ENCODE results near the gene RFX3.

The RFX3 gene

GRCh38 chr9:3431890-3432289, 93.9 kb downstream of the RFX3 start:
- no peak for DNase-seq

GRCh38 chr9:3419893-3420292, 105.9 kb downstream of the RFX3 start:
- DNase-seq, result peak; percentile 37

DNA sequence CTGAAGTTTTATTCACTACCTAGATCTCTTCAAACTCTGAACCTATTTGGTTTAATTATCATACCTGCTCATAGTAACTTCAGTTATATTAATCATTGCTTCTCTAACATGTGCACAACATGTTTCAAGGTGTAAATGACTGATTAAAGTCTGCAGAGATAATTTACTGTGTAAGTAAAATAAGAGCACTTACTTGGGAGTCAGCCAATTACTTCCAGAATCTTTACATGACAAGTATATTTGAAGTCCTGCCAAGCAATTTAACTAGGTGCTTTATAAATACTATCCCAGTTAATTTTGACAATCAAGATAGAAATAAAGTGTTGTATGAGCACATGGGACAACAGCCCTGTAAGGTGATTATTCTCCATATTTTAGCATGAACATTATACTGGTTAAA, 109.9 kb downstream of the RFX3 start:
- DNase-seq, result no peak

DNA sequence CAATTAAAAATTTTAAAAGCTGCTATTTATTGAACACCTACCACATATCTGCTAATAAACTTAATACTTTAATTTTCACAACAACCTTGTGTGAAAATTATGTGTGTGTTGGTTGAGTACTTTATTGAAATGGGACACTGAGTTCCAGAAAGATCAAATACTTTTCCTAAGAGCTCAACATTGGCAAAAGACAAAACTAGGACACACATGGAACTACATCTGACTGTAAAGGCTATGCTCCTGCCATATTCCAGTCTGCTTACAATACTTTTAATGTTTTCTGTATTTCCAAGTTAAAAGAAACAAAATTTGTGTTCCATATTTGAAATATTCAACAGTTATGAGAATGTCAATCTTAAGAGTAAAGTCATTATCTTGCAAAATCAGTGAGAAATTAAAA, 111.8 kb downstream of the RFX3 start:
- DNase-seq, result no peak

- DNase-seq, result no peak
These were observed 115.3 kb downstream of the RFX3 start for GRCh38 chr9:3410461-3410860.

GRCh38 chr9:3409453-3409852, 116.3 kb downstream of the RFX3 start:
- no peak for DNase-seq

DNA sequence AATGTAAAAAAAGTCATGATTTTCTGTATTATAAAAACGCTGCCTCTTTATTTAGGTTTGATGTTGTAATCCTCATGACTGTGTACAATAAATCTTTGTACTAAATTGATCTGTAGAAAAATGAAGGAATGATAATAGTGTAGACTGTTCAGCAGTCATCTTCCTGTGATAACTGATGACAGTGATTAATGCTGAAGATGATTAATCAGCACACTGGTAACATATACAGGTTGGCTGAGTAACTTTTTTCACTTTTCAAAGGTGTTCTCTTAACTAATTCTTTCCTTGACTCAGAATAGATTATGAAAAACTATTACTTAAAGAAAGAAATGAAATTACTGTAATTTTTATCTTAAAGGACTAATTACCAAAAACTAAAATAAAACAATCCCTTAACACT, 122.5 kb downstream of the RFX3 start:
- no peak for DNase-seq

DNA sequence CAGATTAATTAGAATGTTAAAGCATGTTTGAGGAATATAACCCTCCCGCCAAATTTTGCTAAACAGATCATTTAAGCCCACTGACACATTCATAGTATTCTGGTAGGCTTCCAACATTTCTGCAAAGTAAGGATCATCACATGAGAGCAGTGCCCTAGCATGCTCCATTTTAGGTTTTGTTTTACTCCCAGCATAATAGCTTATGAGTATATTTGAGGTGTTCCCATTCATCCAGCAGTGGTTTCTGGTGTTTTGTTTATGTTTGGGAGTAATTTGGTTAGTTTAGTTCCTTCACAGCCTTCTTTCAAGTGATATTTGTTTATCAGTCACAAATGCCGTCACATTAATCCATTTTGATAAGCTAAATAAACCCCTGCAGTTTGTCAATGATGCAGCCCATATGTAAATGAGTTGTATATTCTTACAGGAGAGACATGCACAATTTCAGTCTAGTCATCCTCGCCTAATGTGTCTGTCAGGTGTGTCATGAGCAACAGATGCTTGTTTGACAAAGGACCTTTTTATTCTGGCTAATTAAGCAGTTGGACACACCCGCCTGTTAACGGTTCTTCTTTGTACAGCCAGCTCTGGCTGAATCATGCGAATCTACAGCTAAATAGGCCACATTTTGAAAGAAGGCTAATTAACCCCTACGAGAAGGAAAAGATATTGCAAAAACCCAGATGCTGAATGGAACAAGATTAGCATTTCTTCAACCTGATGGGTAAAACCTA, 124.4 kb downstream of the RFX3 start:
- peak; percentile 65 for DNase-seq

DNA sequence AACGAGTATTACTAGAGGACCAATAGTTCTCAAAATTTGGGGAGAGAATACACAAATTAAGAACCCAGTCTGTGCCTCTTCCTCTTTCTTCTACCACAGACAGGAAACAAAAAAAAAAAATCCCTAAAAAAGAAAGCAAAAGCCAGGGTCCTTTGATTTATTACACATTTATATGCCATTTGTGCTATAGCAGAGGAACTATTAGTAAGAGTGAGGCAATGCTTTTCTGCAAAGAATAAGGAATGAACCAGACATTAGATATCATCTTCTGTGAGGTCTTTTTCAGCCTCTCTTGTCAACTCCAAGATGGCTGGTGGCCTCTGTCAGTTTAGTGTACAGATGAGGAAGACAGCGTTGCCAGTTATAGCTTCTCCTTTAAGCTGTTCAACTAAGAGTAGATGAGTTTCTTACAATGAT, 127.6 kb downstream of the RFX3 start:
- DNase-seq, result no peak

DNA sequence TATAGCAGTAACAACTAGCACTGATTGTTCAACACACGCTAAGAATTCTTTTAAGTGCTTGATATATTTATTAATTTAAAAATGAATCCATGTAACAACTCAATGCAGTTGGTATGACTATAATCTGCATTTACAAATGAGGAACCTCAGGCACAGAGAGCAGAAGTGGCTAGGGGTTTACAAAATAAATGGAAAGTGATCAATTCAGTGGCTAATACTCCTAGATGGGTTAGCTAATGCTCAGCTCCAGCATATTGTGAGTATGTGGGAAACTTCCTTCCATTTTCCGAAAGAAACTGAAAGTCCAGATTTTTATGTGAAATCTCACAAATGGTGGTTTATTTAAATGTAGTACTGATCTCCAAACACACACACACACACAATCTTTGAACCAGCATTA, 128.0 kb downstream of the RFX3 start:
- DNase-seq, result no peak

- DNase-seq, result no peak
These were observed 134.4 kb downstream of the RFX3 start for GRCh38 chr9:3391414-3391813.

DNA sequence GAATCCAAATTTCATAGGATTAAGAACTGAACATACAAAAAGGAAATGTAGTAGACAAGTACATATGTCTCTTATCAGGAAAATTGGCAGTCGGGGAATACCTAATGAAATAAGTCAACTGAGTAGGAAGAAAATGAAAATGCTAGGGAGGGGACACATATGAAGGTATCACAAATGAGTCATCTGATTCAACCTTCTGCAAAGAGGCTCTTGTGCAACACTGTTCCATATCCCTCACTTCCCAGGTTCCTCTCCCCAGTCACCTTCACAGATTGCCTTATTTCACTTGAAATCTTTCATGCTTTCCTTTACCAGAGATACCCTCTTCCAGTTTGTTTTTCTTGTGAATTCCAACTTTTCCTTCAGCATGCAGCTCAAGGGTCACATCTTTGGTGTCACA, 139.0 kb downstream of the RFX3 start:
- DNase-seq, result no peak

- no peak for DNase-seq
These were observed 139.9 kb downstream of the RFX3 start for GRCh38 chr9:3385871-3386270.

GRCh38 chr9:3371842-3372241, 154.0 kb downstream of the RFX3 start:
- DNase-seq, result no peak

- no peak for DNase-seq
These were observed 155.1 kb downstream of the RFX3 start for GRCh38 chr9:3370715-3371114.

DNA sequence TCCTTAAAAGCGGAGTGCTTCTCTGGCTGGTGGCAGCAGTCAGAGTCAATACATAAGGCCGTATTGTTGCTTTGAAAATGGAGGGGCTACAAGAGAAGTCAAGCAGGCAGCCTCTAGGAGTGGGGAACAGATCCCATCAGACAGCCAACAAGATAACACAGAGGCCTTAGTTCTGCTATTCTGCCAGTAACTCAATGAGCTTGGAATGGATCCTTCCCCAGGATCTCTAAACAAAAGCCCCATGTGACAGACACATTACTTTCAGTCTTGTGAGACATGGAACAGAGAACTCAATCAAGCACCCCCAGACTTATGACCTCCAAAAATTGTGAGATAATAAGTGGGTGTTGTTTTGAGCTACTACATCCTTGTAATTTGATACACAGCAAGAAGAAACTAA, 158.6 kb downstream of the RFX3 start:
- no peak for DNase-seq

DNA sequence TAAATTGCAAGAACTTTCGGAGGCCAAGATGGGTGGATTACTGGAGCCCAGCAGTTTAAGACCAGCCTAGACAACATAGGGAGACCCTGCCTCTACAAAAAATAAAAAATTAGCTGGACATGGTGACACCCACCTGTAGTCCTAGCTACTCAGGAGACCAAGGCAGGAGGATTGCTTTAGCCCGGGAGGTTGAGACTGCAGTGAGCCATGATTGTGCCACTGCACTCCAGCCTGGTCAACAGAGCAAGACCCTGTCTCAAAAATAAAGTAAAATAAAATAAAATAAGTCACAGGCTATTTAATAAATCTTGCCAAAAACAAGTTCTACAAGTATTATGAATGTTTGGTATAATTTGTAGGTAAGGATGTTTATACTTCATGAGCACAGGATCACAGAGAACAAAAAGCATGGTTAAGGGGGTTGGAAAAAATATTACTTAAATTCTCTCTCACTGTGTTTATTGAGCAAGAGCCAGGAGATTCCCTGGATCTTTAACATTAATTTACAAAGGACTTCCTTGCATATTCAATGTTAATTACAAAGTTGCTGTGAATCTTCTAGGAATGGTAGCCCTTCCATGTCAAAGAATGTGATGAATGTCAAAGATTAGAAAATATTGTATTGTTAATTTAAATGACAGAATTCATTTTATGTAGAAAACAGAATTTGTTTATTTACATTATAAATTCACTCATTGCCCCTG, 164.0 kb downstream of the RFX3 start:
- DNase-seq, result no peak

- DNase-seq, result no peak
These were observed 164.7 kb downstream of the RFX3 start for GRCh38 chr9:3361116-3361515.

- DNase-seq, result no peak
These were observed 165.6 kb downstream of the RFX3 start for GRCh38 chr9:3360245-3360644.

GRCh38 chr9:3359778-3360177, 166.0 kb downstream of the RFX3 start:
- no peak for DNase-seq

DNA sequence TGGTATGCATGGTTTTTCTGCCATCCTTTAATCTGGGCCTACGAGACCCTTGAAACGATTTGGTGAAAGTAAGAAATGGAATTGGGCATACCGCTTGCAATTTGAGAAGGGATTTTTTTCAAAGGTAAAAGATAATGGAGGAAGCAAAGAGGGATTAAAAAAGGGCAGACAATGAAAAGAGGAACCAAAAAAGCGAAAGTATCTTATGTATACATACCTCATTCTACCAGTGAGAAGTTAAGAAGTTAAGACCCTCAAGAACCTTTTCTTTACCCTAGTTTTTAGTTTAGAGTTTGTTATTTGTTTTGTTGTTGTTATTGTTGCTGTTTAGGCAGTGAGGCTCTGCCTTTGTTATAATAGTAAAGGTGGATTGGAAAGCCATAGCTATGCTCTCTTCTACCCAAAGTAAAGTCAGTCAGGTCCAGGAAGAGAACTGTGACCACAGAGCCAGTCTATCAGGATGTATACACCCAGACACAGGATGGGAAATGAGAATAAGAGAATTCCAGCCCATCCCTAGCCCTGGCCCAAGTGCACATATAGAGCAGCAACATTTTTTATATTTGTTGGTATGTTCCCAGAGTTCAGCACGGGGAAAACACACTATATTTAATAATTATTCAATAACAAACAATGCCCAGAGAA, 166.6 kb downstream of the RFX3 start:
- no peak for DNase-seq

GRCh38 chr9:3348169-3348568, 177.6 kb downstream of the RFX3 start:
- no peak for DNase-seq

- DNase-seq, result no peak
These were observed 179.3 kb downstream of the RFX3 start for GRCh38 chr9:3346549-3346948.

DNA sequence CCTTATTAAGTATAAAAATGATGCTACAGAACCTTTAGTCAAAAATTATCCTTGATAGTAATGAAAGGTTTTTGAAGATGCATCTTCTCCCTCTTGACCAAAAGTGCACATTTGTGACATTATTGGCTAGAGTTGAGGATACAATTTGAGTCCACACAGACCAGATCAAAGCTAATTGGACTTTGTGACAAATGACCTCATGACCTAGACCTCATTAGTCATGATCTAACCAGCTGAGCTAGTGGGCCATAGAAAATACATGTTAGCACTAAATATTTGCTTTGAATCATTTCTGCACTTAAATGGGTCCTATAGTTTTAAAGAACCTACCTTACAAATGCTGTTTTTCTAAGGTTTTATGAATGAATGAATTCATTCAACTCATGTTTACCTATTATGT, 182.1 kb downstream of the RFX3 start:
- no peak for DNase-seq
